K562 (cell line): ENCODE results near the gene BBC3. TPM values are rescaled to one million over a fixed set of nuclear protein-coding genes. Genes with fewer than 3 reads are reported as not detected.
A peak's percentile ranks its signal among the peaks of the same experiment; 100 is the strongest.

Experiments
- BCLAF1 ChIP-seq, 2 experiments: fragments of 450-650 bp in 1 of 2; IDR thresholded peaks; 2 replicates each; pipeline ENCODE4 v1.6.1; 2011 to 2017; ENCODE audit warnings: low read depth in 2 of 2, antibody characterized with exemption in 1 of 2, borderline replicate concordance in 1 of 2, low read length in 1 of 2, mild to moderate bottlenecking in 1 of 2, mixed read lengths in 1 of 2; ENCODE audit not compliant: control insufficient read depth in 1 of 2
- E4F1 ChIP-seq: fragments of 250-450 bp; sonication (Bioruptor Pico); IDR thresholded peaks from 2 replicates; pipeline ENCODE4 v1.5.0; 2021; ENCODE audit warnings: mild to moderate bottlenecking, borderline replicate concordance
- ETS2 ChIP-seq: IDR thresholded peaks from 2 replicates; pipeline ENCODE4 v1.6.1; 2016; ENCODE audit warnings: borderline replicate concordance, missing genetic modification characterization, mild to moderate bottlenecking, moderate library complexity, missing compliant biosample characterization; ENCODE audit not compliant: poor library complexity, severe bottlenecking
- ILF3 ChIP-seq: fragments of 450-650 bp; IDR thresholded peaks from 2 replicates; pipeline ENCODE4 v1.6.1; 2018; ENCODE audit warnings: antibody characterized with exemption, mild to moderate bottlenecking, moderate library complexity, borderline replicate concordance
- ILK ChIP-seq: fragments of 450-650 bp; IDR thresholded peaks from 2 replicates; pipeline ENCODE4 v1.6.1; 2016; ENCODE audit warnings: missing genetic modification characterization, low read depth, mild to moderate bottlenecking, missing compliant biosample characterization, moderate library complexity, borderline replicate concordance
- SAFB ChIP-seq: fragments of 200-400 bp; formaldehyde crosslinking; IDR thresholded peaks from 2 replicates; pipeline ENCODE4 v1.6.1; 2017; ENCODE audit warnings: low read depth, low read length, borderline replicate concordance
- SFPQ ChIP-seq: fragments of 200-400 bp; formaldehyde crosslinking; IDR thresholded peaks from 2 replicates; pipeline ENCODE4 v1.6.1; 2017; ENCODE audit warnings: mild to moderate bottlenecking, low read depth, low read length, moderate library complexity
- SMAD1 ChIP-seq: fragments of 150-350 bp; IDR thresholded peaks from 2 replicates; pipeline ENCODE4 v1.6.1; 2014; ENCODE audit warnings: low read length, low read depth; ENCODE audit not compliant: partially characterized antibody
- TFAP4 ChIP-seq: sonication (generic); formaldehyde crosslinking; IDR thresholded peaks from 2 replicates; pipeline ENCODE4 v1.8.0; 2022; ENCODE audit warnings: missing genetic modification reagents, mild to moderate bottlenecking, moderate library complexity, borderline replicate concordance
- ZBTB1 ChIP-seq: sonication (generic); formaldehyde crosslinking; IDR thresholded peaks from 2 replicates; pipeline ENCODE4 v1.8.1; 2023; ENCODE audit warnings: missing genetic modification reagents, low read depth, mild to moderate bottlenecking, borderline replicate concordance
- ZBTB7A ChIP-seq: IDR thresholded peaks from 2 replicates; pipeline ENCODE4 v1.6.1; 2011; ENCODE audit warnings: low read depth, mild to moderate bottlenecking, low read length, moderate library complexity, borderline replicate concordance; ENCODE audit not compliant: control insufficient read depth
- ZFP36 ChIP-seq: fragments of 150-350 bp; IDR thresholded peaks from 2 replicates; pipeline ENCODE4 v1.6.1; 2018; ENCODE audit warnings: low read length, low read depth; ENCODE audit not compliant: partially characterized antibody
- ZNF140 ChIP-seq: fragments of 250-450 bp; sonication (Bioruptor Pico); IDR thresholded peaks from 2 replicates; pipeline ENCODE4 v1.8.0; 2021; ENCODE audit warnings: moderate library complexity, mild to moderate bottlenecking, inconsistent platforms
- ZNF586 ChIP-seq: fragments of 450-650 bp; formaldehyde crosslinking; conservative IDR thresholded peaks from 2 replicates; pipeline ENCODE4 v1.4.0; 2020; ENCODE audit warnings: mild to moderate bottlenecking, moderate library complexity
- polyA plus RNA-seq, 8 experiments: library from polyadenylated mRNA; depleted of rRNA in 4 of 8; stranded (reverse) in 5 of 8; unstranded in 3 of 8; fragments of >200 nt; fragmentation: Nextera tagmentation in 2 of 8; fragmentation: Illumina TruSeq in 1 of 8; extraction: Ambion mirVana in 2 of 8; extraction: Trizol in 1 of 8; gene quantifications; 2 replicates each; pipeline versions ENCODE4 v1.2.1 to v1.2.3, GENCODE V29; 2011 to 2014; ENCODE audit warnings: inconsistent platforms in 1 of 8, missing spikeins in 1 of 8
- total RNA-seq, 7 experiments: library from RNA; depleted of rRNA in 6 of 7; stranded (reverse); fragments of >200 nt in 6 of 7; fragmentation: Illumina TruSeq in 2 of 7; extraction: Trizol in 2 of 7; gene quantifications; 2 replicates each; pipeline versions ENCODE4 v1.2.1 to v1.2.3, GENCODE V29; 2011 to 2021; ENCODE audit warnings: low replicate concordance in 1 of 7

Gene BBC3
- total and polyA plus RNA-seq, 9 of the 15 experiments (the other 6 are each of a cell fraction or from before 2014, with no cell fraction given) = 0.15 to 30.7 (median 4.8) TPM

- TF ChIP-seq E4F1 (CRISPR knock-in tag) (no peak), TFAP4 (no peak), BCLAF1 (IDR thresholded peaks at IDR 0.05; ENCODE audit: borderline replicate concordance in 1 of 2, control insufficient read depth in 1 of 2, low read depth in 2 of 2, low read length in 1 of 2) (no peak), ZBTB7A (peak; percentile 67; the same call in 1 of the 2 replicates), ZNF140 (CRISPR knock-in tag) (no peak), ILF3 (0 out of 2 replicates have a peak, but pooled peaks have one; percentile 70), SFPQ (no peak), ZFP36 (no peak), ILK (tag) (no peak), SMAD1 (no peak), ETS2 (tag) (no peak), ZNF586 (CRISPR knock-in tag) (no peak), SAFB (peak; percentile 84), ZBTB1 (CRISPR knock-in tag) (peak; percentile 71; the same call in 1 of the 2 replicates)
Observed at GRCh38 chr19:47274891-47275761, 44.1 kb upstream of the BBC3 start (continued).
